Measurements from ENCODE around the gene GPS2. TPM values are rescaled to one million over a fixed set of nuclear protein-coding genes. Genes with fewer than 3 reads are reported as not detected.

GPS2 gene
- total and polyA plus RNA-seq, 2 donors (not counting 1 experiment from before 2014, with no cell fraction given): 137 to 225 TPM

DNA sequence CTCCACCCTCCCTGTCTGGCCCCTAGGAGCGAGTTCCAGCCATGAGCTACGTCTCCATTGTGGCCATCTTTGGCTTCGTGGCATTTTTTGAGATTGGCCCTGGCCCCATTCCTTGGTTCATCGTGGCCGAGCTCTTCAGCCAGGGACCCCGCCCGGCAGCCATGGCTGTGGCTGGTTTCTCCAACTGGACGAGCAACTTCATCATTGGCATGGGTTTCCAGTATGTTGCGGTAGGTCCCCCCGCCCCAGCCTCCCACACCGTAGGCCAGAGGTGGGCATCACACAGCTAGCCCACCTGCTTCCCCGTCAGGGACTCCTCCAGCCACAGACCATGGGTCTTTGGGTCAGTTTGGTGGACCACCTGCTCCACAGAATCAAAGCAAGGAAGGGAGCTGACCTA is 29.5 kb downstream of the GPS2 start:
- H3K36me3 ChIP-seq (replicated peaks in 1 of 2; ENCODE audit: control extremely low read depth in 1 of 2, control insufficient read depth in 1 of 2, extremely low read depth in 1 of 2, insufficient read depth in 2 of 2, low read length in 1 of 2): no peaks in the 10 kb centered on the region
- WGBS (ENCODE audit: insufficient coverage): 93% methylated on average over 11 of the region's 12 CpGs
- Mint-ChIP-seq H3K27ac (no peak overlapping the region), H3K4me3 (no peak overlapping the region), H3K4me1 (peaks cover 14% of the 10 kb centered on the region), H3K9me3 (ENCODE audit: insufficient read depth) (no peaks in the 10 kb centered on the region), H3K27me3 (peaks cover 44% of the 10 kb centered on the region)
- H4K20me1 ChIP-seq (ENCODE audit: control insufficient read depth, insufficient read depth, low read length, poor library complexity, severe bottlenecking): no peaks in the 10 kb centered on the region
- POLR2A ChIA-PET: interaction anchor here (0.6 kb wide), 1 partner anchor 64 kb away, joined by 10 read pairs; no protein-coding TSS in a partner anchor
- peaks cover 0 to 59% (median 14%) of the 10 kb centered on the region in 4 experiments for H3K27me3 ChIP-seq (replicated peaks in 1 of 4; ENCODE audit: control extremely low read depth in 1 of 4, control insufficient read depth in 3 of 4, insufficient read depth in 4 of 4, low read length in 3 of 4)
- CTCF ChIA-PET: interaction anchor here (1.3 to 10.9 kb wide), 3 partner anchors 12 to 108 kb away, joined by 3 to 115 read pairs (median 4); no protein-coding TSS in a partner anchor
- H3K9ac ChIP-seq (ENCODE audit: low read length): no peak overlapping the region
- peaks cover 0 to 18% (median 0%) of the 10 kb centered on the region in 3 donors for H3K9me3 ChIP-seq (ENCODE audit: control extremely low read depth in 1 of 3, control insufficient read depth in 2 of 3, insufficient read depth in 1 of 3, low read length in 2 of 3)
- no peak overlapping the region for H3K4me3 ChIP-seq (ENCODE audit: control extremely low read depth in 1 of 5, extremely low read depth in 1 of 5, insufficient read depth in 1 of 5, low read depth in 2 of 5, low read length in 4 of 5)
- H2AFZ ChIP-seq (ENCODE audit: insufficient read depth, low read depth, low read length, poor library complexity, severe bottlenecking): no peak overlapping the region
- H3K4me2 ChIP-seq (replicated peaks; ENCODE audit: low read depth, low read length, poor library complexity, severe bottlenecking): no peak overlapping the region
- H3K27ac ChIP-seq (ENCODE audit: low read length in 2 of 2): no peak overlapping the region
- ATAC-seq (ENCODE audit: low read depth) (no peak), DNase-seq (no peak)
- peaks cover 19 to 23% of the 10 kb centered on the region in 2 donors for H3K4me1 ChIP-seq (ENCODE audit: control insufficient read depth in 2 of 2, insufficient read depth in 2 of 2, low read length in 2 of 2)
- H3K79me2 ChIP-seq (ENCODE audit: control insufficient read depth, insufficient read depth, low read length): no peaks in the 10 kb centered on the region
- intact Hi-C loops (cut with micrococcal nuclease): no loop called here
- TF ChIP-seq EZH2 (IDR thresholded peaks at IDR 0.05; ENCODE audit: borderline replicate concordance, insufficient read depth, low read depth, low read length, poor library complexity, severe bottlenecking): no peak
- TF ChIP-seq, protein P1, sequence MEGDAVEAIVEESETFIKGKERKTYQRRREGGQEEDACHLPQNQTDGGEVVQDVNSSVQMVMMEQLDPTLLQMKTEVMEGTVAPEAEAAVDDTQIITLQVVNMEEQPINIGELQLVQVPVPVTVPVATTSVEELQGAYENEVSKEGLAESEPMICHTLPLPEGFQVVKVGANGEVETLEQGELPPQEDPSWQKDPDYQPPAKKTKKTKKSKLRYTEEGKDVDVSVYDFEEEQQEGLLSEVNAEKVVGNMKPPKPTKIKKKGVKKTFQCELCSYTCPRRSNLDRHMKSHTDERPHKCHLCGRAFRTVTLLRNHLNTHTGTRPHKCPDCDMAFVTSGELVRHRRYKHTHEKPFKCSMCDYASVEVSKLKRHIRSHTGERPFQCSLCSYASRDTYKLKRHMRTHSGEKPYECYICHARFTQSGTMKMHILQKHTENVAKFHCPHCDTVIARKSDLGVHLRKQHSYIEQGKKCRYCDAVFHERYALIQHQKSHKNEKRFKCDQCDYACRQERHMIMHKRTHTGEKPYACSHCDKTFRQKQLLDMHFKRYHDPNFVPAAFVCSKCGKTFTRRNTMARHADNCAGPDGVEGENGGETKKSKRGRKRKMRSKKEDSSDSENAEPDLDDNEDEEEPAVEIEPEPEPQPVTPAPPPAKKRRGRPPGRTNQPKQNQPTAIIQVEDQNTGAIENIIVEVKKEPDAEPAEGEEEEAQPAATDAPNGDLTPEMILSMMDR (IDR thresholded peaks at IDR 0.05): no peak

DNA sequence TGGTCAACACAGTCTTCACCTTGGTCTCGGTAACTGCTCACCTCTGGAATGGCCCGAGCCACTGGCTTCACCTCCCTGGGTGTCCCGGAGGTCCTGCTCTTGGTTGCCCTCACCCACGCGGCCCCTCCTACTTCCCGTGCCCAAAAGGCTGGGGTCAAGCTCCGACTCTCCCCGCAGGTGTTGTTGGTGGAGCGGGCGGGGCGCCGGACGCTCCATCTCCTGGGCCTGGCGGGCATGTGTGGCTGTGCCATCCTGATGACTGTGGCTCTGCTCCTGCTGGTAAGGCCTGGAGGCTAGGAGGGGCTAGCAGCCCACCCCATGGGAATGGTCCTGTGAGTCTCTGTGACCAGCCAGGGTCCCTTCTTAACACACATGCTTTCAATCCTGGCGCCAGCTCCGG is 30.2 kb downstream of the GPS2 start:
- H3K4me1 ChIP-seq (ENCODE audit: control insufficient read depth in 2 of 2, insufficient read depth in 2 of 2, low read length in 2 of 2): peaks cover 20 to 31% of the 10 kb centered on the region in 2 donors
- H3K36me3 ChIP-seq (replicated peaks in 1 of 2; ENCODE audit: control extremely low read depth in 1 of 2, control insufficient read depth in 1 of 2, extremely low read depth in 1 of 2, insufficient read depth in 2 of 2, low read length in 1 of 2): no peaks in the 10 kb centered on the region
- ChIA-PET POLR2A (no interaction called here), CTCF (interaction anchor here (1.3 to 10.9 kb wide), 4 partner anchors 13 to 228 kb away, joined by 3 to 115 read pairs (median 4); no protein-coding TSS in a partner anchor)
- no peak overlapping the region for H3K4me3 ChIP-seq (ENCODE audit: control extremely low read depth in 1 of 5, extremely low read depth in 1 of 5, insufficient read depth in 1 of 5, low read depth in 2 of 5, low read length in 4 of 5)
- no peak overlapping the region for H3K4me2 ChIP-seq (replicated peaks; ENCODE audit: low read depth, low read length, poor library complexity, severe bottlenecking)
- Mint-ChIP-seq H3K4me1 (peaks cover 20% of the 10 kb centered on the region), H3K27ac (no peak overlapping the region), H3K9me3 (ENCODE audit: insufficient read depth) (no peaks in the 10 kb centered on the region), H3K4me3 (no peak overlapping the region), H3K27me3 (peaks cover 39% of the 10 kb centered on the region)
- intact Hi-C loops (cut with micrococcal nuclease): no loop called here
- no peak overlapping the region for H2AFZ ChIP-seq (ENCODE audit: insufficient read depth, low read depth, low read length, poor library complexity, severe bottlenecking)
- no peaks in the 10 kb centered on the region for H4K20me1 ChIP-seq (ENCODE audit: control insufficient read depth, insufficient read depth, low read length, poor library complexity, severe bottlenecking)
- H3K27ac ChIP-seq (ENCODE audit: low read length in 2 of 2): no peak overlapping the region
- H3K27me3 ChIP-seq (replicated peaks in 1 of 4; ENCODE audit: control extremely low read depth in 1 of 4, control insufficient read depth in 3 of 4, insufficient read depth in 4 of 4, low read length in 3 of 4): peaks cover 0 to 57% (median 14%) of the 10 kb centered on the region in 4 experiments
- ATAC-seq (ENCODE audit: low read depth): no peak
- H3K9ac ChIP-seq (ENCODE audit: low read length): no peak overlapping the region
- 93% methylated on average over 16 of the region's 16 CpGs for WGBS (ENCODE audit: insufficient coverage)
- TF ChIP-seq, protein P1 (IDR thresholded peaks at IDR 0.05): no peak
- TF ChIP-seq EZH2 (IDR thresholded peaks at IDR 0.05; ENCODE audit: borderline replicate concordance, insufficient read depth, low read depth, low read length, poor library complexity, severe bottlenecking): no peak
- no peak for DNase-seq
- peaks cover 0 to 18% (median 0%) of the 10 kb centered on the region in 3 donors for H3K9me3 ChIP-seq (ENCODE audit: control extremely low read depth in 1 of 3, control insufficient read depth in 2 of 3, insufficient read depth in 1 of 3, low read length in 2 of 3)
- H3K79me2 ChIP-seq (ENCODE audit: control insufficient read depth, insufficient read depth, low read length): no peaks in the 10 kb centered on the region
